Chondrocyte (in vitro differentiated cells): ENCODE measurements around the gene C2CD3. TPM values are rescaled to one million over a fixed set of nuclear protein-coding genes. Genes with fewer than 3 reads are reported as not detected.

Experiments
- DNase-seq: peaks from one replicate; pipeline ENCODE4 v3.0.0; 2021; ENCODE audit warnings: mixed read lengths, low spot score
- H3K27ac Mint-ChIP-seq: one replicate; pipeline ENCODE4 v1.8.0; 2021; ENCODE audit warnings: mild to moderate bottlenecking, moderate library complexity, mixed read lengths; ENCODE audit not compliant: unreplicated experiment
- H3K27me3 Mint-ChIP-seq: 2 replicates; pipeline ENCODE4 v1.8.0; 2021; ENCODE audit warnings: low read depth, mixed read lengths
- H3K36me3 Mint-ChIP-seq: 2 replicates; pipeline ENCODE4 v1.8.0; 2021; ENCODE audit warnings: low read depth, mixed read lengths
- H3K4me1 Mint-ChIP-seq: 2 replicates; pipeline ENCODE4 v1.8.0; 2021; ENCODE audit warnings: low read depth, mild to moderate bottlenecking, mixed read lengths
- H3K4me3 Mint-ChIP-seq: one replicate; pipeline ENCODE4 v1.8.0; 2021; ENCODE audit warnings: mild to moderate bottlenecking, moderate library complexity, mixed read lengths; ENCODE audit not compliant: unreplicated experiment
- H3K9me3 Mint-ChIP-seq: 2 replicates; pipeline ENCODE4 v1.8.0; 2021; ENCODE audit warnings: low read depth, mixed read lengths
- total RNA-seq: library from RNA; stranded (reverse); gene quantifications from 3 replicates; pipeline ENCODE4 v1.2.1, GENCODE V29; 2021
- TF ChIP-seq, protein P1 (sequence below): fragments of 200-600 bp; sonication (generic); IDR thresholded peaks from 2 replicates; pipeline ENCODE4 v1.5.0; 2021; ENCODE audit warnings: antibody characterized with exemption, mild to moderate bottlenecking, moderate library complexity

C2CD3 gene
- total RNA-seq, 1 donor from 2014 or later = 14.7 TPM

DNA sequence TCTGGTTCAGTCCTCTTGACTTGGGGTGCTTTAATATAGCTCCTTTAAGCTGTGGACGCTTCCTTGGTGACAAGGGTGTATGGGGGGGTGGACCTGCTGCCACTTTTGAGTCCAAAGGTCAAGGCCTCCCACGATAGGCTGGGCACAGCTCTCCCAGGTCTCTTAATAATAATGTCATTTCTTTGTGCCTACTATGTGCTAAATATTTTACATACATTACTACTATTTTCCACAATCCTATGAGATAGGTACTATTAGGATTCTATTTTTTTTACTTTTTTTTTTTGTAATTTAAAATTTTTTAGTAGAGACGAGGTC is 161.6 kb downstream of the C2CD3 start:
- no peak for DNase-seq
- Mint-ChIP-seq H3K27ac (no peak overlapping the region), H3K27me3 (no peaks in the 10 kb centered on the region), H3K9me3 (no peaks in the 10 kb centered on the region), H3K36me3 (peaks cover 7% of the 10 kb centered on the region), H3K4me3 (no peak overlapping the region), H3K4me1 (peaks cover 4% of the 10 kb centered on the region)
- TF ChIP-seq, protein P1, sequence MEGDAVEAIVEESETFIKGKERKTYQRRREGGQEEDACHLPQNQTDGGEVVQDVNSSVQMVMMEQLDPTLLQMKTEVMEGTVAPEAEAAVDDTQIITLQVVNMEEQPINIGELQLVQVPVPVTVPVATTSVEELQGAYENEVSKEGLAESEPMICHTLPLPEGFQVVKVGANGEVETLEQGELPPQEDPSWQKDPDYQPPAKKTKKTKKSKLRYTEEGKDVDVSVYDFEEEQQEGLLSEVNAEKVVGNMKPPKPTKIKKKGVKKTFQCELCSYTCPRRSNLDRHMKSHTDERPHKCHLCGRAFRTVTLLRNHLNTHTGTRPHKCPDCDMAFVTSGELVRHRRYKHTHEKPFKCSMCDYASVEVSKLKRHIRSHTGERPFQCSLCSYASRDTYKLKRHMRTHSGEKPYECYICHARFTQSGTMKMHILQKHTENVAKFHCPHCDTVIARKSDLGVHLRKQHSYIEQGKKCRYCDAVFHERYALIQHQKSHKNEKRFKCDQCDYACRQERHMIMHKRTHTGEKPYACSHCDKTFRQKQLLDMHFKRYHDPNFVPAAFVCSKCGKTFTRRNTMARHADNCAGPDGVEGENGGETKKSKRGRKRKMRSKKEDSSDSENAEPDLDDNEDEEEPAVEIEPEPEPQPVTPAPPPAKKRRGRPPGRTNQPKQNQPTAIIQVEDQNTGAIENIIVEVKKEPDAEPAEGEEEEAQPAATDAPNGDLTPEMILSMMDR = no peak

DNA sequence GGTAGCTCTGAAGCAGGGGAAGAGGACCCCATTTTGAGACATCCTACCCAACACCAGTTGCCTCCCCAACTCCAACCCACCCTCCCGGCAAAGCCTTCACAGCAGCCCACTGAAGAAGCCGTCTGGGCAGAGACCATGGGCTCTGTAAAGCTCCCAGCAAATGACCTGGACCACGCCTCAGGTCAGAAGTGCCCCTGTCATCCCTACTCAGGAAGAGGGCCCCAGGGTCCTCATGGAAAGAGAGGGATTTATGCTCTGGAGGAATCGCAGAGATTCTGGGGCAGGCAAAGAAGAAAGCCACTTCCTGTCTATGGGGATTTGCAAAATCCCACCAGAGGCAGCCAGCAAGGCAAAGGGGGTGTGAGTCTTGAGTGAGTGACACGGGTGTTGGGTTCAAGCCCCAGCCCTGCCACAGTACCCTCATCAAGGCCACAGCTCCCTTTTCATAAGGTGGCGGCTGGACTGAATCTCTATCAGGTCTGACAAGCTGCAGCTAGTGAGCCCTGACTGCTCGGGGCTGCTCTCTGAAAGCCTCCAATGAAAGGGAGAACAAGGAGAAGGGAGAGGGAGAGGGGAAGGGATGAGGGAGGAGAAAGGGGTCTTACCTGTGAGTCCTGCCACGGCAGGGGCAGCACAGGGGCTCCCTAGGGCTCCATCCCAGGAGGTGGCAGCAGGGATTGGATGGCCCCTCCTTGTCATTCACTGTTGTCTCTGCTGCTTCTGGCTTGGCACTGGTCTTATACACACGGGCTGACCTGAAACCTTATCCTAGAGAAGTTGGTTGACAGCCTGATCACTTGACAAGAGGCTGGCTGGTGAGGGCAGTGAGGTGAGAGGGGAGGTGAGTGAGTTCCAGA is 162.2 kb downstream of the C2CD3 start, which contains the start of gene UCP3:
Gene UCP3, minus strand, starts transcription at position 713 of the 857 bp plus-strand sequence. CDS start 2,043 bp downstream, outside the sequence.
- Mint-ChIP-seq H3K27ac (no peak within 1 kb of the TSS), H3K4me3 (no peak within 1 kb of the TSS), H3K9me3 (no peaks in the 10 kb centered on the region), H3K4me1 (peaks cover 4% of the 10 kb centered on the region), H3K27me3 (no peaks in the 10 kb centered on the region), H3K36me3 (peaks cover 9% of the 10 kb centered on the region)
- DNase-seq = no peak
- TF ChIP-seq, protein P1 = no peak

DNA sequence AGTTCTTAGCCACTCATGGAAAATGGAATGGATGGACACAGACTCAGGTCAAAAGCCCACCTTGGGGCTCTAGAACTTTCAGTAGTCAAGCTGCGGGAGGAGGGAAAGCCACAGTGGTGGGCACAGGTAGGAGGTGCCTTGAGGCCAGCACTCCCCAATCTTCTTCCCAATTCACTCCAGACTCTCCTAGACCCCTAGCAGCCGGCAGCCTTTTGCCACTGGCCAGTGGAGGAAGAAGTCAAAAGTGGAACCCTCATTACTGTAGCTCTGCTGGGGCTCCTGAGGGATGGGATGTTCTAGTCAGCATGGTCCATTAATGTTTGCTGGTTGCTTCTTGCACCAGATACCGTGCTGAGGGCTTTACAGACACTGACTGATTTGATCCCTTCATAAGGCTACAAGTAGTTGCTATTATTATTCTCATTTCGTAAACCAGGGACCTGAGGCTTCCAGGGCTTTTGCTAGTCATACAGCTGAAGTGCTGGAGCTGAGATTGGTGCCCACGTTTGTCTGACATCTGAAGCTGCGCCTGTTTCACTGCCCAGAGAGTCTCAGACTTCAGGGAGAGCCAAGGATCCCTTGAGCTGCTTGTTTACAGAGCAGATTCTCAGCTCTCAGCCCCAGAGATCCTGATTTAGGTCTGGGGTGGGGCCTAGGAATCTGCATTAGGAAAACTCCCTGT is 163.0 kb downstream of the C2CD3 start:
- Mint-ChIP-seq H3K27ac (no peak overlapping the region), H3K4me1 (peaks cover 4% of the 10 kb centered on the region), H3K27me3 (no peaks in the 10 kb centered on the region), H3K36me3 (peaks cover 11% of the 10 kb centered on the region), H3K4me3 (no peak overlapping the region), H3K9me3 (no peaks in the 10 kb centered on the region)
- TF ChIP-seq, protein P1 = no peak
- no peak for DNase-seq

DNA sequence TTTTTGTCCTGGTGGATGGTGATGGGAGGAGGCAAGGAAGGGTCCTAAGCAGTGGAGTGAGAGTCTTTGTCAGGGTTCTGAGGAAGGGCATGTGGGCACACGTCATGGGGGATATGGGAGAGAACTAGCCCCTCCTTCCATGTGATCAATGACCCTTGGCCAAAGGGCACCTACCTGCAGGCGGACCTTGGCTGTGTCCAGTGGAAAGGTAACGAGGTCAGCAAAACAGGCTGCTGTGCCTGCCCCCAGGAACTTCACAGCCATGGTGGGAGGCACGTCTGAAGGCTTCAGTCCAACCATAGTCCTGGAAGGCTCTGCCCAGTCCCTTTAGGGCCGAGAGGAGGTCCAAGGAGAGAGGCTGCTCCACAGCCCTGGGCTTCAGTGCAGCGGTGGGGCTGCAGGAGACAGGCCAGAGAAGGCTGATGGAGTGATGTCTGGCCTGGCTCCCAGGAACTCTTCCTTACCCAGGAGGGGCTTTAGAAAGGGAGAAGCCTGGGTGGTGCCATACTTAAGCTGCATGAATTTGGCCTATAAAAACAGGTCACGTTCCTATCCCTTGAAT is 164.0 kb downstream of the C2CD3 start:
- H3K4me3 Mint-ChIP-seq = no peak overlapping the region
- no peak overlapping the region for H3K27ac Mint-ChIP-seq
- no peaks in the 10 kb centered on the region for H3K9me3 Mint-ChIP-seq
- TF ChIP-seq, protein P1 = no peak
- H3K36me3 Mint-ChIP-seq = peaks cover 8% of the 10 kb centered on the region
- H3K4me1 Mint-ChIP-seq = peaks cover 4% of the 10 kb centered on the region
- no peaks in the 10 kb centered on the region for H3K27me3 Mint-ChIP-seq
- DNase-seq = no peak
